T follicular helper cell (primary cell): ENCODE results near the gene ANXA9.

ENCODE experiments used
- DNase-seq: peaks from one replicate; pipeline ENCODE4 v3.0.0-alpha.2; 2020; ENCODE audit warnings: low read depth

ANXA9 gene

GRCh38 chr1:150974580-150975478 lies 7.3 kb upstream of the ANXA9 start, which contains the start of gene CERS2:
Gene CERS2, minus strand, starts transcription at chr1:150974835. Its CDS starts 5,745 bp downstream, at chr1:150969090.
- DNase-seq = peak; percentile 74

- DNase-seq = no peak
Measured at GRCh38 chr1:150976401-150976821, 5.7 kb upstream of the ANXA9 start.

- peak; percentile 51 for DNase-seq
Measured at GRCh38 chr1:150976879-150977694, 5.0 kb upstream of the ANXA9 start.

- peak; percentile 85 for DNase-seq
Measured at GRCh38 chr1:150979092-150980056, 2.7 kb upstream of the ANXA9 start.

- no peak for DNase-seq
Measured at GRCh38 chr1:150981177-150981804, 801 bp upstream of the ANXA9 start.

- no peak for DNase-seq
Measured at GRCh38 chr1:150985179-150985825, 3.2 kb downstream of the ANXA9 start.

- DNase-seq = no peak
Measured at GRCh38 chr1:150987924-150988323, 5.8 kb downstream of the ANXA9 start.

GRCh38 chr1:150992626-150993025 lies 10.5 kb downstream of the ANXA9 start:
- no peak for DNase-seq

GRCh38 chr1:150994248-150994647 lies 12.2 kb downstream of the ANXA9 start:
- DNase-seq = no peak

GRCh38 chr1:150995460-150995859 lies 13.4 kb downstream of the ANXA9 start:
- no peak for DNase-seq

GRCh38 chr1:150995896-150996295 lies 13.8 kb downstream of the ANXA9 start:
- DNase-seq = no peak

- DNase-seq = no peak
Measured at GRCh38 chr1:150997126-150997872, 15.2 kb downstream of the ANXA9 start.

GRCh38 chr1:150997949-150998348 lies 15.9 kb downstream of the ANXA9 start:
- DNase-seq = no peak

GRCh38 chr1:150999051-150999674 lies 17.1 kb downstream of the ANXA9 start:
- no peak for DNase-seq

- DNase-seq = no peak
Measured at GRCh38 chr1:150999926-151000325, 17.8 kb downstream of the ANXA9 start.

- DNase-seq = no peak
Measured at GRCh38 chr1:151000408-151000807, 18.3 kb downstream of the ANXA9 start.

GRCh38 chr1:151001602-151002001 lies 19.5 kb downstream of the ANXA9 start:
- DNase-seq = no peak

- DNase-seq = no peak
Measured at GRCh38 chr1:151002051-151002450, 20.0 kb downstream of the ANXA9 start.

GRCh38 chr1:151002611-151003010 lies 20.5 kb downstream of the ANXA9 start:
- DNase-seq = no peak
